Stimulated activated CD8-positive, alpha-beta memory T cell treated with anti-CD3 and anti-CD28 coated beads, Interleukin-12 subunit alpha, Interleukin-12 subunit beta, amount 100 ng/mL, for 24 hours (primary cell): ENCODE results near the gene KCND3.

Experiments
- DNase-seq: peaks from one replicate; pipeline ENCODE4 v3.0.0-alpha.2; 2020; ENCODE audit errors: extremely low read depth

KCND3 gene

DNA sequence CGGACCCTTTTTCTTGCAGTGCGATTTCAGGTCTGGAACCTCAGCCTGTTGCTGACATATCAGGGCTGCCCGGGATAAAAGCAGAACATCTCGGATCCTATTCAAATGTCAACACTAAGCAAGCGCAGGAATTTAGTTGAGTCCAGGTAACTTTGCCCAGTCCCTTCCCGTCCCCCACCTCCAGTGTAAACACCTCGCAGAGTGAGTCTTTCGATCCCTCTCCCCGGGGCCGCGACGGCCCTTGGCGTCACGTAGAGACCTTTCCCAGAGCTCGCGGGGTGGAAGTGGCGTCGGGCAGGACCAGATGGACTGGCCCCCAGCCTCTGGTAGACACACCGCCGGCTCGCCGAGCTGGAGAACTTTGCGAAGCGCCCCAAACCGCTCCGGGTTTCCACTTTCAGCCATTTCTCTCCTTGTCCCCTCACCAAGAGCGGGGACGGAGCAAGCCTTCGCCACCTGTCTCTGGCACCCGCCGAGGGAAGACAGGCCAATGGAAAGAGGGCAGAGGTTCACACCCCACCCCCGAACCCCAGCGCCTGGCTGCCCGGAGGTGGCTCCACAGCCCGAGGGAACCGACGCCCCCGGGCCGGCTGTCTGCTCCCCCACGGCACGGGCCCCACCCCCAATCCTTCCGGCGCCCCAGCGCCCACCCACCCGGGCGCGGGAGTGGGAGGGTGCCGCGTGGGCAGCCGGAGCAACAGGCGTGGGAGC is 570 bp downstream of the KCND3 start:
- DNase-seq, result no peak

DNA sequence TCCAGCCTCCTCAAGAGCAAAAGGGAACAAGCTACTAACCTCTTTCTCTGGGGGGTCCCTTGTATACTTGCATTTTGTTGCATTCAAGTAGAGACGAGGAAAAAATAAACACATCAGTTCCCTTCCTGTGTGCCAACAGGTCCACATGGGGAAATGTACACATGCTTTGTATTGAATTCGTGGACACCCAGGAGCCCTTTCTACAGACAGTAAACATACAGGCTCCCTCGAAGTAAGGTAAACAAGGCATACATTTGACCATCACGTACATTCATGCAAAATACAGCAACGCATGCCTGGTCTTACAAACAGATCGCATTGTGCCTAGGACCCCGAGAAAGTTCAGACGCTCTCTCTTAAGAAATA is 1.1 kb downstream of the KCND3 start:
- no peak for DNase-seq

DNA sequence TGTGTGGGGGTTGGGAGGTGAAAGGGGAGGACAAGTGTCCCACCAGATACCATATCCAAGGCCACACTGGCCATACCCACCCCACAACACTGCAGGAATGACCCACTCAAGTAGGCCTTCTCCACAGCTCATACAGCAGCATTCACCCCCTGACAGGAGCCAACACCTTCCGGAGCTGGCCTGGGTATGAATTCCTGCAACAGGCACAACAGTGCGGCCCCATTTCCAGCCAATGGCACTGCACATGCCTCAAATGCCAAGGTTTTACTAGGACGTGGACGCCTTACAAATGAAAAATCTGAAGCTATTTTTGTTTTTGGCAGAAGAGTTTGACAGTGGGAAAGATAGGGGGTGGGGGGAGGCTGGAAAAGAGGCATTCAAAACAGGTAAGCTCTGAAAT is 2.0 kb downstream of the KCND3 start:
- no peak for DNase-seq

DNA sequence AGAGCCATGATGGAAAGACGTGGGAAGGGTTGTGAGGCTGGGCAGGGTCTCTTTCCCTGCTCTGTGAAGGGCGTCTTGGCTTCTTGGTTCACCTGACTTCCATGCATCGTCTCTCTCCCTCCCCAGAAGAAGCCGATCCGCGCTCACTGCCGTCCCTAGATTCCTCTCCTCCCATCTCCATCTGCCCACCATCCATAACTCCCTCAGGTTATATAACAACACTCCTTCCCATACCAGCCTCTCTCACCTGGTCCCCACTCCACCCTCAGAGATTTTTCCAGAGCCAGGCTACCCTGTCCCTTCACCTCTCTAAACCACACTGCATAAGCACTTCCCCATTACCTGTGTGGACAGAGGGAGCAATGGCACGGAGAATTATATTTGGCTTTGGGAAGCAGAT is 6.0 kb downstream of the KCND3 start:
- no peak for DNase-seq

DNA sequence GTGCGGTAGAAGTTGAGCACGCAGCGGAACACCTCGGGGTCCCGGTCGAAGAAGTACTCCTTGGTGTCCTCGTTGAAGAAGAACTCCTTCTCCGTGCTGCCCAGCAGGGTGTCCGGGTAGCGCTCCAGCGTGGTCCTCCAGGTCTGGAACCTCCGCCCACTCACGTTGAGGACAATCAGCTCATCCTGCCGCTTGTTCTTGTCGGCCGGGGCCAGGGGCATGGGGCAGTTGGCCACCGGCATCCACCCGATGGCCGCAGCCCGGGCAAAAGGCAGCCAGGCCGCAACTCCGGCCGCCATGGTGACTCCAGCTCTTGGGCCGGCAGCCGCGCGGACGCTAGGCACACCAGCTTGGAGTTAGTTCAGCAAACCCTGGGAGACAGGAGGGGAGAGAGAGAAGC is 7.0 kb downstream of the KCND3 start:
- no peak for DNase-seq

DNA sequence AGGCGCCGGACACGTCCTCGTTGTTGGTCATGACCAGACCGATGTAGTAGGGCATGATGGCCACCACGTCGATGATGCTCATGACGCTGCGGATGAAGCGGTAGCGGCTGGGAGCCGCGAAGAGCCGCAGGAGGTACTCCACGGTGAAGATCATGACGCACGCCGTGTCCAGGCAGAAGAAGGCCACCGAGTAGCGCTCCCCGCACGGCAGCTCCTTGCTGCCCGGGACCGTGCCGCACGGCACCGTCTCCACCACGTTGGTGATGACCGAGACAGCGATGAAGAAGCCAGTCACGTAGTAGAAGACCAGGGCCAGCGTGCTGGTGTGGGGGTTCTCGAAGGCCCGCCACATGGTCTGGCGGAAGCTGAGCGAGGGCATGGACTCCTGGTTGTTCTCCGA is 7.6 kb downstream of the KCND3 start:
- DNase-seq, result no peak

DNA sequence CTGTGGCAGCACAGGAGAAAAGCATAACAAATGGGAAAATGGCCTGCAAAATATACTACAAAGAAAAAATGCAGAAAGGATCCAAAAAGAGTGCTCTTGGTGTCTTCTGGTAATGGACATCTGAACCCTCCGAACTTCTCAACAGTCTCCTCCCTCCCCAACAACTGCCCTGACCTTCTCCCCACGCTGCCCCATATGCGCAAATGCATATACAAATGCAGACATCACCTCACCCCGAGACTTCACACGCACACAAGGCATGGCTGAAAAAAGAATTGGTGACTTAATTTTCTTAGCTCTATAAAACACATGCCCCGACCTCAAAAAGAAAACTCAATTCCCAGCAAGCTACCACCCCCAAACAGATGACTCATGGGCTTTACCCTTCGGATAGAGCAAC is 8.4 kb downstream of the KCND3 start:
- no peak for DNase-seq

DNA sequence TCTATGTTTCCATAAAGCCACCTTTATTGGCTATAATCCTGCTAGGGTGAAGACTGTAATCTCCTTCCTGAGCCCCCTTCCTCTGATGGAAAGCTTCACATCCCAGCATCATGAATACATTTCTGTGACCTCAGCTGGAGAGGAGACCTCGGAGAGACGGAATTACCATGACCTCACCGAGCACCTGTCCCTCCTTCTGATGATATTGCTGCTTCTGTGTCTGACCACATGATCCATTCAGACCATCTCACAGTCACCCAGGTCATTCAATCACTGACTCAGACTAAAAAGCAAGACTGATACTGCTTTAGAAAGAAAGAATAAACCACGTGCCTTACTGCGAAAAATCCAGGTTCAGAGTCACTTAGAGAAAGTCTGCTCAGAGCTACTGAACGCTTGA is 8.8 kb downstream of the KCND3 start:
- no peak for DNase-seq

DNA sequence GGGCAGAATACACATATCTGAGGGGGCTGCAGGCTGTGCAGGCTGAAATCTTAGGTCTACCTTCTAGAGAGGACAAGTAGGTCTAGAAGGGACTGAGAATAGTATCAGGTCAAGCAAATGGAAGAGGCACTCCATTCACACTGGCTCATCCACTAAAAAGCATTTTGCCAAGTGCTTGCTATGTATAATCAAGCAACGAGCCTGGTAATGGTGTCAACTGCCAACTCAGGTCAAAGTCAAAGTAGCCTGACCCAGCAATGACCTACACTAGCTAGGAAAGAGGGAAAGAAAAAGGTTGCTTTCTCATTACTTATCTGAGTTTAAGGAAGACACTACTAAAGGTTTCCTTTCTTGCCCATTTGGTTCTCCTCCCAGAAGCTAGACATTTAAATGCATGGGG is 10.8 kb downstream of the KCND3 start:
- DNase-seq, result no peak

DNA sequence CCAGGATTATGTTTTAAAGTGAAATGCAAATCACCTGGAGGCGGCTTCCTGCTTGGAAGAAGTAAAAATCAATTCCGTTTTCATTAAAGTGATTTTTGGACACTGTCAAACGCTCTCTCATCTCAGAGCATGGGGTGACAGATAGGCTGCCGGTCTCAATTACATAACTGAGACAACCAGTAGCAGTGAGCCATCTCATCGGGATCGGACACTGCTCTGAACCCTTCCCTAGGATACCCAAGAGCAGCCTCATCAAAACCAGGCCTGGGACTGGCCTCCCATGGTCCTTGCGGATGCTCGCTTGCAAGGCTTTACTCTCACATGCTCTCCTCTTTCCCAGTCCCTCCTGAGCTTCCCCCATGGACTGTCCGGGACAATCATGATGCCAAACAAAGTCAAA is 12.1 kb downstream of the KCND3 start:
- no peak for DNase-seq

DNA sequence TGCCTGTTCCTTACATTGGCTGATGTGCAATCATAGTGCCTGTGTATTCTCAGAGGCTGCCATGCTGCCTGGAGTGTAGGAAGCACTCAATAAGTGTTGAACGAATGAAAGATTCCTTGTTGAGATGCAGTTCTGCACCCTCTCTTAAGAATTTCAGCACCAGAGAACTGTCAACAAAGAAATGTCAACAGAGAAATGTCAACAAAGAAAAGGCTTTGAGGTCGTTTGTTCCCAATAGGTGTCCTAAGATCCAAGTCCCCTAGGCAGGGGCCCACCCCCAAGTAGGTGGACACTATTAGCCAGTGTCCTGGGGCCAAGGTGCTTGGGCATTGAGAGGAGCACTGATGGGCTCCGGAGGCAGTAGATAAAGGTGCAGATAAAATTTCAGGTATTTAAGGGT is 12.6 kb downstream of the KCND3 start:
- DNase-seq, result no peak

DNA sequence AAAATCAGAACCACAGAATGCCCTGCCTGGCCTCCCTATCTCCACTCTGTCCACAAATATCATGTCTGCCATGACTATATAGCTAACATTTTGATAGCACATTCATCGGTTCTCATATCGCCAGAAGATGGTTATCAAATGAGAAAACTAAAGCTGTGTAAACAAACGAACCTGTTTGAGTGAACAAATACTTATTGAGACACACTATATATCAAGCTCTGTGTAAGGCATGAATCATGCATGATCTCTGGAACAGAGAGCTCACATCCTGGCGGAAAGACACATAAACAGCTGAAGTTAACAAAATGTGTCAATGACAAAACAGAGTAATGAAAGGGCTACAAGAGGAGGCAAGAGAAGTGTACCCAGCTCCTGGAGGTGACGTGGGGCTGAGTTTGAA is 13.1 kb downstream of the KCND3 start:
- DNase-seq, result no peak

DNA sequence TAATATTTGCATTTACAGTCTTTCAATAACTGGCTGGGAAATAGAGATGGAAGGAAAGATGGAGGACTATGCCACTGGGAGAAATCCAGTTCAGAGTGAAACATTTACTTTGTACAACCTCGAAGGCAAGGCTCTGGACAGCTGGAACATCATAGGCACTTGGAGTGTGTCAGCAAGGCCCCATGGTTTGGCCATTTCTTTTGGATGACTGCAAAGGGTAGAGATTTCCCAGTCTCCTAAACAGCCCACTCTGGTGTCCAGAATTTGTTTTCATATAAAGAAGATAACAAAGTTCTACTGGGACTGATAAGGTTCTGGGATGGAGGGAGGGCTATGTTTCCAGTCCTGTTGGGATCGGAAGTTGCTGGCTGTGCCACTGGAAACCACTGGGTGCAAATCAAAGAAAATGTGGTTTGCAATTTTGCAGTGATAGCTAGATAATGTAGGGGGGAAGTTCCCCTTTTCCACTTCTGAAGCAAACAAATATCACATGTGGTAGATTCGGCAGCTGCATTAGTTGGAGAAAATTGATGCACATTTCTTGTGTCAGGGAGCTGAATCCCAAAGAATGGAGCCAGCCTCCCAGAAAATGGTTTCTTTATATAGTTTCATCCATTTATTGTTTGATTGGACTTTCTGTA is 16.2 kb downstream of the KCND3 start:
- DNase-seq, result no peak

DNA sequence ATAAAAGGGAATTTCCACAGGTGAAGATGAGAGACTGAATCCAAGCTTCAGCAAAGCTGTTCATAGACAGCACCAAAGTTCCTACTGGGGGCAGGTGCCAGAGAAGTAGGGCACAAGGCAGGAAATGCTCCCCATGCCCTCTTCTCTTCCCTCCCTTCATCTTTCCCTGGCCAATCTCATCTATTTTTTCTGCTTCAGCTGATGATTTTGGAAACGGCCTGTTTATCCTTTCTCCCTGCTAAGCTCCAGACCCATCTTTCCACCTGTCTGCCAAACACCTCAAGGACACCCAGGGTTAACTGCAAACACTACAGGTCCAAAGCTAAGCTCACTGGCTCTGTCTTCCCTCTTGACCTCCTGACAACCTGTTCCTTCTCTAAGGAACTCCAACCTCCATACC is 18.1 kb downstream of the KCND3 start:
- no peak for DNase-seq

DNA sequence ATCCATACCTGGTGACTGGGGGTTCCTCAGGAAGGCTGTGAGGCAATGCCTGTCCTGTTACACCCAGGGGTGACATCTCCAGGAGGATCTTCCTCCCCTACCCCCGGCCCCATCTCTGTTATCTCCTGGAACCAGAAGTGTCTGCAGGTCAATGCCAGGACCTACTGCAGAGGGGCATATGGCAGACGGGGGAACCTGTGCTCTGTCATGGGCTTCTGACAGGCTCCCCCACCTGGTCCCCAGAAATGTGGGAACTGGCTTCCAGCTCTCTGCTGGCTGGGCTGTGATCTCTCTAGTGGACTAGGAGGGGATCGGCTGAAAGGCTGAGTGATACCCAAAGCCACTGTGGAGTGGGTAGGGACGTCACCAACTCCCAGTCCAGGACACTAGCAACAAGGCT is 21.0 kb downstream of the KCND3 start:
- no peak for DNase-seq

DNA sequence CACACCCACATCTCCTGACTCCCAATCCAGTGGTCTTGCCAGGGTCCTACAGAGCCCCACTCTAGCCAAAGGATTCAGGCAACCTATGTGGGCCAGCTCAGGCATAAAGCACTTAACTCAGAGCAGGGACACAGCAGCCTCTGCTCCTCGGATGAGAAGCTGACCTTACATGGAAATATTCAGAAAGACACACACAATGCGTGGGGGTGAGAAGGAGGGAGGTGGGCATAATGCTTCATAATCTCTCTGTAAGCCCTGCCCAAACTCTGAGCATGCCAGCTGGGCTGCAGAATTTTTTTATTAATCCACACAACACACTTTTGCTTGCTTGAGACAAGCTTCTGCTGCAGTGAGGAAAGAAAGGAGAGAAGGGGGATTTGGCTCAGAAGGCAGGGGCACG is 21.6 kb downstream of the KCND3 start:
- DNase-seq, result no peak

DNA sequence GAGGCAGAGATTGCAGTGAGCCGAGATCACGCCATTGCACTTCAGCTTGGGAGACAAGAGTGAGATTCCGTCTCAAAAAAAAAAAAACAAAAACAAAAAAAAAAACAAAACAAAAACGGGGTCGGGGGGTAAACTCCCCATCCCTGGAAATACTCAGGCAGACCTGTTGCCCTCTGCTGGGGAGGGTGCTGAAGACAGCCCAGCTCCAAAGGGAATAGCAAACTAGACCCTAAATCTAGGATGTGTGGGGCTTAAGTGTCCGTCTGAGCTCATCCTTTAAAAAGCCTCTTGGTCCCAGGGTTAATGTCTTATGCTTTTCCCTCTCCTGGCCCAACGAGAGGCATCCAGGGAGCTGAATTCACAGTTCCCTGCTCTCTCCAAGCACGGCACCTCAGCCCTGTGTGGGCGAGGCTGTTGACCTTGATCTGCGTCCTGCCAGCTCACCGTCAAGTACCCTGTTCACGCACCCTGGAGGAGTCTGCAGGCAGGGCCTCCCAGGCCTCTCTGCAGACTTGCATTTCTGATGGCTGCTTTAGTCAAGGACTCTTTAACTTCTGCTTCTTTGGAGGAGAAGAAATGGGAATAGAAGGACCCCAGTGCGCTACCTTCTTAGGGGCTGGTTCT is 22.3 kb downstream of the KCND3 start:
- no peak for DNase-seq

DNA sequence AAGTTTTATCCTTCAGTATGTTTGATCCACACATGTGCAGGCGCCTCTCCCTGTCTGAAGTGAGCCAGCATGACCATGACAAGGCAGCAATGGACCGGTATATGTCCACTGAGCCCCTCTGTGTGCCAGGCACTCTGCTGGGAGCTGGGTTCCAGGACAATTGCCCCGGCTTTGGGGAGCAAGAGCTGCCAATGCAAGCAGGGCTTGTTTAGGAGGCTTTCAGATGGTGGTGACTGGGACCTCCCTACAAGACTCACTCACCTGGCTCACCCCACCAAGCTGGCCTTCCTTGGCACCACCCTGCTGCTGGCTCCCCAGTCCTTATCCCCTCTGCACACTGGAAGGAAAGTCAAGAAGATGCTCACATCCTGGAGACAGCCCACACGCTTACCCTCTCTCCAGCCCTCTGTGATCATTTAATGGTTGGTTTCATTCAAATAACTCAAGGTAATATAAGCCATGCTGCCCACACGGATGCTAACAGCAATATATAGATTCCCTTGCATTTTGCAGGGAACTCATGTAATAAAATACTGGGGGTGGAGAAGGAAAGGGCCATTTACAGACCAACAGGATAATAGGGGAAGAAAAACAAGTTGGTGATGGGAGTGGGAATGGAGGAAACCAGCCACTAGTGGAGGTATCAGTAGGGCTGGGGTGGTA is 23.6 kb downstream of the KCND3 start:
- no peak for DNase-seq

DNA sequence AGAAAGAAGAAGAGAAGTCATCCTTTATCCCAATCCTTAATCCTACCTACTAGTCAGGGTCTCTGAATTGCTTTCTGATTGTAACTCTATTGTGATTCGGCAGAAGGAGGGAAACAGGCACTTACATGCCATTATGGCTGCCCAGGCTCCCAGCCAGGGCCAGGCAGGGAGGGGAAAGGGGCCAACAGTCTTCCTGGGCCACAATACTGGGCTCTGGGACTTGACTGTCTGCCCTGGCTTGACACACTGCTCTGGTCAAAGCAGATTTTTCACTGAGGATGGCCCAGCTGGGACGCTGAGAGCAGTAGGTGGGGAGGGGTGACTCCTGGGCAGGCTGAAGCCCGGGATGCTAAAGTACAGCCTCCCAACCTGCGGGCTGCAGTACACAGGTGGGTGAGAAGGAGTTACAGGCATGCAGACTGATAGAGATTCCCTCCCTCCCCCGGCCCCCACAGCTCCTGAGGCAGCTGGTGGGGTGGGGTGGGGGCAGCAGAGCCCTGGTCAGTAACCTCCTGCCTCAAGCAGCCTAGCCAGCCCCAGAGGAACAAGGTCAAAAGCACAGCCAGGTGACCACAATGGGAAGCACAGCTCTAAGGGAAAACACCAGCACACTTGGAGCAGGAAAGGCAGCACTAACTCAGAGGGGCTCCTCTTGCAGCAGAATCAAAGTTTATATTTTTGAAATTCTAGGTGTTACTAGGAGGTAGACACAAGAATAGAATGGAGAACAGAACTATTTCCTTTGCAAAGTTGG is 25.3 kb downstream of the KCND3 start:
- no peak for DNase-seq

DNA sequence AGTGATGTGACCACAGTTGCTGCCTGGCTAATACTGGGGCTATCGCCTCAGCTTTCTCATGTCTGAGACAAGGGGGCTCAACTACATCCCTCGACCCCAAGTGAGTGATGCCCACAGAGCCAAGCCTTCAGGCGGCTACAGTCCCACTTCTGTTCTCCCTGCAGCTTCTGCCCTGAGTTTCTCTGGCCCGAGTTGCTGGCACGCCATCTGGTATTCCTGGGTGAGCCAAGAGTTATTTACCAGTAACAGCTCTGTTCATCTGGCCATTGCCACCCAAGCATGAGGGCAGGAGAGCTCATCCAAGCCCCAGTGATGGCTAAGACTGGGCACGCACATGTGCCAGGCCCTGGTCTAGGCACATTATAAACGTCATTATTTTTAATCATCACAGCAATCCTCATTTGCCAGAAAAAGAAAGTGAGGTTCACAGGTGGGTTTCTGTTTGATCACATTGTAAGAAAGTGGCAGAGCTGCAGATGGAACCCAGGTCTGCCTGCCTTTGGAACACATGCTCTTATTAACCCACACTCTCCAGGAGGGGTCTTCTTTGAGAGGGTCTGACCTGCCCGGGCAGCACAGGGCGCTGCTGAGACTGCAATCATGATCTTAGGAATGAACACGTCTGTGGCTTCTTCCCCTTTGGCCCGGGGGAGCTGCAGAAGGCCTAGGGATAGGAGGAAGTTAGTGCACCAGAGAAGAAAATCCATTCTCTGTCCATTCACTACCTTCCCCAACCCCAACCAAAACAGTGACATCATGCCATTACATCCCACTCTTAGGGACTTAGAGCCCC is 27.5 kb downstream of the KCND3 start:
- no peak for DNase-seq

DNA sequence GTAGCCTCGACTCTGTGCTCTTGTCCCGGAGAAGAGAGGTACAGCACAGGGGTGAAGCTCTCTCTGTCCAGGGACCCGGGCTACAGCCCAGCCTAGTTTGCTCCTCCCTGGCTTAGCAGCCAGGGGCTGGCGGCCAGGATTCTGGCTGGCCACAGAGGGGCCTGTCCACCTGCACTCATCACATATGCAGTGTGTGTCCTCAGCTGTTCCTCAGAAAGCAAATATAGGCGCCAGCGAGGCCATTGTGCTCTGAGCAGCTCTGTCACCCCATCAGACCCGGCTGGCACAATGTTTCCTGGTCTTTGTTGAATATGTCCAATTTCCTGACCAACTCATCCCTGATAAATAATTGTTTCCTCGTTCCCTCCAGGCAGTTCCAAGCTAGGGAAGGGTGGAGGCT is 28.5 kb downstream of the KCND3 start:
- no peak for DNase-seq

DNA sequence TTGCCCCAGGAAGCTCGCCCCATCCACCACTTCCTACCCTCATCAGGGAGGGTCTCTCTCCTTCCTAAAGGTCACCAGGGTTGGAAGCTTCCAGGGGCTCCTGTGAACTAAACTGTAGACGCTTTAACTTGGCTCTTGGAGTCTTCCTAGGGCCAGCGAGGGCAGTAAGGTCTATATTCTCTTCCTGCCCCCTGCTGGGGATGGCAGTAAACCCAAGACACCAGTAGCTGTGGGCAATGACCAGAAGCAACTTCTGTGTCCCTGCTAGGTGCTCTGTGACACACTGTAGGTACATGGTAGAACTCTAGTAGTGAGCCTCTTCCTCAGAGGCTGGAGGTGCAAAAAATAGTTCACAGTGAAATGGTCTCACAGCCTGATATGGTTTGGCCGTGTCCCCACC is 30.0 kb downstream of the KCND3 start:
- no peak for DNase-seq
